DND-41 (cell line): ENCODE measurements around the gene SLC37A4.

Experiments
- ATAC-seq: fragments of 200-7000 bp; cut with Tn5 transposase; 3 replicates; pipeline ENCODE4 v1.9.1; 2021; ENCODE audit warnings: low read depth; ENCODE audit not compliant: insufficient read depth
- DNase-seq: peaks from one replicate; pipeline ENCODE4 v3.0.0-alpha.2; 2020
- H2AFZ ChIP-seq: 2 replicates; pipeline ENCODE4 v1.6.0; 2012; ENCODE audit warnings: low read depth, low read length
- H3K27ac ChIP-seq: 2 replicates; pipeline ENCODE4 v1.5.1; 2012; ENCODE audit warnings: low read length, inconsistent platforms
- H3K27me3 ChIP-seq: fragments of 200-600 bp; sonication (generic); 2 replicates; pipeline ENCODE4 v1.6.0; 2012; ENCODE audit warnings: low read length, mild to moderate bottlenecking, inconsistent platforms; ENCODE audit not compliant: insufficient read depth, poor library complexity
- H3K36me3 ChIP-seq: 2 replicates; pipeline ENCODE4 v1.5.1; 2012; ENCODE audit warnings: low read length, inconsistent platforms; ENCODE audit not compliant: insufficient read depth
- H3K4me1 ChIP-seq: 2 replicates; pipeline ENCODE4 v1.5.1; 2012; ENCODE audit warnings: mild to moderate bottlenecking, low read length; ENCODE audit not compliant: insufficient read depth
- H3K4me2 ChIP-seq: 2 replicates; pipeline ENCODE4 v1.6.0; 2012; ENCODE audit warnings: mild to moderate bottlenecking, moderate library complexity, low read length, inconsistent platforms; ENCODE audit not compliant: insufficient read depth
- H3K4me3 ChIP-seq, 2 experiments: fragments of 200-600 bp in 1 of 2; shearing (Covaris generic) in 1 of 2; 2 replicates each; pipeline ENCODE4 v1.5.1; 2012 to 2016; ENCODE audit warnings: inconsistent platforms in 2 of 2, low read length in 2 of 2, mild to moderate bottlenecking in 2 of 2, low read depth in 1 of 2, moderate library complexity in 1 of 2
- H3K79me2 ChIP-seq: 2 replicates; pipeline ENCODE4 v1.6.0; 2012; ENCODE audit warnings: low read length, inconsistent platforms; ENCODE audit not compliant: insufficient read depth
- H3K9ac ChIP-seq: 2 replicates; pipeline ENCODE4 v1.6.0; 2012; ENCODE audit warnings: low read depth, mild to moderate bottlenecking, inconsistent platforms, low read length, moderate library complexity
- H3K9me3 ChIP-seq: 2 replicates; pipeline ENCODE4 v1.5.1; 2012; ENCODE audit warnings: low read length, moderate library complexity, mild to moderate bottlenecking, inconsistent platforms; ENCODE audit not compliant: insufficient read depth, severe bottlenecking
- H4K20me1 ChIP-seq: 2 replicates; pipeline ENCODE4 v1.6.0; 2012; ENCODE audit warnings: low read length; ENCODE audit not compliant: insufficient read depth
- CTCF ChIP-seq: IDR thresholded peaks from 2 replicates; pipeline ENCODE4 v1.5.1; 2012; ENCODE audit warnings: borderline replicate concordance, low read length, moderate library complexity, mild to moderate bottlenecking; ENCODE audit not compliant: poor library complexity, severe bottlenecking; ENCODE audit errors: extremely low read depth
- EZH2 ChIP-seq: IDR thresholded peaks from 3 replicates; pipeline ENCODE4 v1.6.1; 2012; ENCODE audit warnings: borderline replicate concordance, low read depth, mild to moderate bottlenecking, moderate library complexity, low read length, inconsistent platforms; ENCODE audit not compliant: severe bottlenecking

Gene SLC37A4

GRCh38 chr11:118975771-118976709 lies 54.6 kb downstream of the SLC37A4 start:
- no peaks in the 10 kb centered on the region for H3K9me3 ChIP-seq
- H4K20me1 ChIP-seq, result no peaks in the 10 kb centered on the region
- H3K4me1 ChIP-seq, result no peaks in the 10 kb centered on the region
- H3K27ac ChIP-seq, result no peak overlapping the region
- H3K79me2 ChIP-seq, result no peaks in the 10 kb centered on the region
- H3K4me2 ChIP-seq, result no peak overlapping the region
- TF ChIP-seq EZH2 (no peak), CTCF (no peak)
- no peak for ATAC-seq
- H3K9ac ChIP-seq, result no peak overlapping the region
- H2AFZ ChIP-seq, result no peak overlapping the region
- DNase-seq, result no peak
- H3K27me3 ChIP-seq, result no peaks in the 10 kb centered on the region
- H3K4me3 ChIP-seq, result no peak overlapping the region
- no peaks in the 10 kb centered on the region for H3K36me3 ChIP-seq
